Measurements from ENCODE around the gene IKBKG.
"Not testable (repeated sequence)": the region's sequence is repeated elsewhere in the genome, so short reads cannot be mapped to it uniquely, and the experiment has no call there.

Gene IKBKG

DNA sequence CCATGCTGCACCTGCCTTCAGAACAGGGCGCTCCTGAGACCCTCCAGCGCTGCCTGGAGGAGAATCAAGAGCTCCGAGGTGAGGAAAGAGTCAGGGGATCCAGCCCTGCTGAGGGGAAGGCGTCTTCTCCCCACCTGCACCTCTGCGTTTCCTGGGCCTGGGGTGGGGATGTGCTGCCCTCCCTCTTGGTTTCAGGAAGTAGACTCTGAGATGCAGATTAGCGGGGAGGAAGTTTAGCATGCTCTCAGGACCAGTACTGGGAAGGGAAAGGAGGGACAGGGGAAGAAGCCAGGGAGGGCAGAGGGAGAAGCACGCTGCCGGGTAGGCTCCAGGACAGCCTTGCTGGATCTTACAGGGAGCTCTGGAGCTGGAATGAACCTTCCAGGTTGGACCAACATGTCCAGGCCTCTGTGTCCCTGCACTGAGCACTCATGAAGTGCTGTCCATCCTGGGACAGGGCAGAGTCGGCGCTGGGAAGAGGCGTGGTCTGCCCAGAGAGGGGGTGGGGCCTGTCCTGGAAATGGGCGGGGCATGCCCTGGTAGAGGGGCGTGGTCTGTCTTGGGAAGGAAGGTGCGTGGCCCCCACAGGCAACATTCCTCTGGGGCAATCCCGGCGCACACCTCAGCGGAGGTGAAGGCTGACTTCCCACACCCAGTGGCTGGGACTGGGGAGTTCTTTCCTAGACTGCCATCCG is 4.8 kb downstream of the IKBKG start:
- not testable (repeated sequence) for DNase-seq (ENCODE audit: low read depth in 2 of 2)

DNA sequence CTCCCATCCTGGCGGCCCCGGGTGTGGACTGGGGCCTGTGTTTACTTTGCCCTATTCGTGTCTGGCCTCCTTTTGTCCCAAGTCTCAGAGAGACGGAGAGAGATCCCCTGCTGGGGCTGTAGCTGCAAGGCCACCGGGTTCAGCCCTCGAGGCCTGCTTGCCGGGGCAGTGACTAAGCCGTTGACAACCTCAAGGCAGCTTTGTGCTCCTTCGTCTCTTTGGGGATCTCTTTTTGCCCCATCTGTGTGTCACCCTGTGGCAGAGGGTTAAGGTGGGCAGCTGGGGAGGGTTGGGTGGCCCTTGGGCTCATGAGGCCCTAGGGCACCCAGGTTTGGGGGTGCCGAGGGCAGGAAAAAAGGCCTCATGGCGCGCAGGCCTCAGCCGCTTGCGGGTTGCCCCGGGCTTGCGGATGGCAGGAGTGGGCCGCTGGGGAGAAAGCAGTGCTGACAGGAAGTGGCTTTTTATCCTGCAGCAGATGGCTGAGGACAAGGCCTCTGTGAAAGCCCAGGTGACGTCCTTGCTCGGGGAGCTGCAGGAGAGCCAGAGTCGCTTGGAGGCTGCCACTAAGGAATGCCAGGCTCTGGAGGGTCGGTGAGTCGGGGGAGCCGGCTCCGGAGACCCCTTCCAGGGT is 10.8 kb downstream of the IKBKG start:
- DNase-seq (ENCODE audit: low read depth in 2 of 2), result not testable (repeated sequence)

- DNase-seq (ENCODE audit: low read depth in 2 of 2), result not testable (repeated sequence)
Measured at GRCh38 chrX:154558896-154559295, 11.5 kb downstream of the IKBKG start.

- not testable (repeated sequence) for DNase-seq (ENCODE audit: low read depth in 2 of 2)
Measured at GRCh38 chrX:154560326-154560725, 12.9 kb downstream of the IKBKG start.

DNA sequence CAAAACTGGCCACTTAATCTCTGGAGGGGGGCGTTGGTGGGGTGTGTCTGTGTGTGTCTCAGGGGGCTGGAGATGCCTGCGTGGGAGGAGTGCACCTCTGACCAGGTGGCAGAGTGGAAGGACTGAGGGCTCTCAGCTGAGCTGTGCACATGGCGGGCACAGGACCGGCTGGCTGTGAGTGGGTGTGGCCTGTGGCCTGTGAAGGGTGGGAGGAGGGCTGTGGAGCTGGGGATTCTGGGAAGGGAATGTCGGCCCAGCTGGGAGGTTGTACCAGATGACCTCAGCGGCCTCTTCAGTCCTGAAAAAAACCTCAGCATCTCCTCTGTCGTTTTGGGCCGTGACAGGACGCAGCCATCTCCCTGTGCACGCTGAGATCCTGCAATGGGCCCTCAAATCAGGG is 14.9 kb downstream of the IKBKG start:
- DNase-seq (ENCODE audit: low read depth in 2 of 2), result not testable (repeated sequence)

- not testable (repeated sequence) for DNase-seq (ENCODE audit: low read depth in 2 of 2)
Measured at GRCh38 chrX:154570361-154570760, 22.9 kb downstream of the IKBKG start.

DNA sequence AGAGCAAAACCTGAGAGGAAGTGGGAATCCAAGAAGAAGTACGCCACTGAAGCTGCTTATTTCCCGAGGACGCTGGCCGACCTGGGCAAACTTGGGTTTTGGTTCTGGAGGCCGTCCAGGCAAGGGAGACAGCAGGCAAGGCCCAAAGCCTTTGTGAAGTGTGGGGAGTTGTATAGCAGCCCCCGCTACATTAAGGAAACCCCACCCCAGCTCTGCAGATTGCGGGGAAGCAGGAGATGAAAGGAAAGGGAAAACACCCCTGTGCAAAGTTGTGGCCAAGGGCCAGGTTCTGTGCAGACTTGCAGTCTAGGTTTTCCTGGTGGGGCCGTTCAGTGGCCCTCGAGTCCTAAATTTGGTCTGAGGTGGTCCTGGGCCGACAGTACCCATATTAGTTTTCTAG is 25.6 kb downstream of the IKBKG start:
- not testable (repeated sequence) for DNase-seq (ENCODE audit: low read depth in 2 of 2)

DNA sequence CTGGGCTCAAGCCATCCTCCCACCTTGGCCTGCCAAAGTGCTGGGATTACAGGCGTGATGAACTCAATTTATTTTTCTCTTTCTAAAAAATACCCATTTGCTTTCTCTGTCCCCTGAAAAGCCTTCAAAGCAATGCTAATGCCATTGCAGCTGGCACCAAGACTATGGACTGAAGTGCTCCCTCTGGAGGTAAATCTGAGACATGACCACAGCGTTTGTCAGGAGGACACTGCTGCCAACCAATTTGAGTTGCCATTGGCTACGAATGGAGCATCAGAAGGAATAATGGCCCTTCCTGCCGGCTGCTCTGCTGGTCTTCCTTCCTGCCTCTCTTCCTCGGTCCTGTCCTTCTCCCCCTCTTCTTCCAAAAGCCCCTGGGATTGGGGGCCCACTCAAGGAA is 27.7 kb downstream of the IKBKG start:
- not testable (repeated sequence) for DNase-seq (ENCODE audit: low read depth in 2 of 2)

DNA sequence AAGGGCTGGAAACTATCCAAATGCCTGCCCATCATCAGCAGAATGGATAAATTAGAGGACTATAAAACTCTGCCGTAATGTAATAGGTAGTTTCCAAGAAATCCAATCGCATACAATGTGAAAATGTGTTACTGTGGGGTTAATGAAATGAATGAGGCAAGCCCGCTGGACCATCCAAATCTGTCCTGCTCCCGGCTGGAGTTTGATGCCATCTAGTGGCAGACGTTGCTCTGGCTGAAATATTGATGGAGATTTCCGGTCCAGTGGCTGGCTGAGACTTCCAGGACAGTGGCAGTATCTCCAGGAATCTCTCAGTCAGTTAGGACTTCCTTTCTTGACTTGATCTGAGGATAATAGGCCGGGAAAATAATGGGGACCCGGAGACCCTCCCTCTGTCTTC is 35.6 kb downstream of the IKBKG start:
- not testable (repeated sequence) for DNase-seq (ENCODE audit: low read depth in 2 of 2)

- not testable (repeated sequence) for DNase-seq (ENCODE audit: low read depth in 2 of 2)
Measured at GRCh38 chrX:154584585-154585183, 37.3 kb downstream of the IKBKG start, which contains the start of gene CTAG1A. Gene CTAG1A, plus strand, starts transcription at chrX:154585133. Its CDS starts 74 bp downstream, at chrX:154585207.

DNA sequence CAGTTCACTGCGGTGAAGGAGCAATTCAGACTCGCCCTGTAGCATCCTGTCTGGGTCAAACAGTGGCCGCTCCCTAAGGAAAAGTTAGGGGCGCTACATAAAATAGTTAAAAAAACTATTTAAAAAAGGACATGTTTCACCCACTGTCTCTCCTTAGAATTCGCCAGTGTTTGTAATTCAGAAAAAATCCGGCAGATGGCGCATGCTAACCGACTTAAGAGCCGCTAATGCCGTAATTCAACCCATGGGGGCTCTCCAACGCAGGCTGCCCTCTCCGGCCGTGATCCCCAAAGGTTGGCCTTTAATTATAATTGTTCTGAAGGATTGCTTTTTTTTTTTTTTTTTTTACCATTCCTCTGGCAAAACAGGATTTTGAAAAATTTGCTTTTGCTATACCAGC is 43.0 kb downstream of the IKBKG start:
- not testable (repeated sequence) for DNase-seq (ENCODE audit: low read depth in 2 of 2)

DNA sequence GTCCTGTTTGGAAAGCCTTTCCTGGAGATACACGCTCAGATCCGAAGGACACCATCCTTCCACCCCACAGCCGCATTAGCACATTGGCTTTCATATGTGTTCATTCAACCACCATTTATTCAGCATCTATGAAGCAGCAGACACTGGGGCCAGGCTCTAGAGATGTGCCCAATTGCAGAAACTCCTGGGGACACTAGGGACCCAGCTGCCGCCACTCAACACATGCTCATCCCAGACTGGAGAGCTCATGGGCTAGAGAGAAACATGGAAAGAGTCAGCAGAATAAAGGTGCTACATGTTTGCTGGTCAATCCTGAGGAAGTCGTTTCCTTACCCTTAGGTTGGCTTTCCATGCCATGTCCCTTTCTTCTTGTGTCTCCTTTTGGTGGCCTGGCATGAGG is 45.1 kb downstream of the IKBKG start:
- no peak for DNase-seq (ENCODE audit: low read depth in 2 of 2)

GRCh38 chrX:154593201-154593600 is 45.8 kb downstream of the IKBKG start:
- no peak for DNase-seq (ENCODE audit: low read depth in 2 of 2)

- no peak for DNase-seq (ENCODE audit: low read depth in 2 of 2)
Measured at GRCh38 chrX:154594491-154594890, 47.1 kb downstream of the IKBKG start.

DNA sequence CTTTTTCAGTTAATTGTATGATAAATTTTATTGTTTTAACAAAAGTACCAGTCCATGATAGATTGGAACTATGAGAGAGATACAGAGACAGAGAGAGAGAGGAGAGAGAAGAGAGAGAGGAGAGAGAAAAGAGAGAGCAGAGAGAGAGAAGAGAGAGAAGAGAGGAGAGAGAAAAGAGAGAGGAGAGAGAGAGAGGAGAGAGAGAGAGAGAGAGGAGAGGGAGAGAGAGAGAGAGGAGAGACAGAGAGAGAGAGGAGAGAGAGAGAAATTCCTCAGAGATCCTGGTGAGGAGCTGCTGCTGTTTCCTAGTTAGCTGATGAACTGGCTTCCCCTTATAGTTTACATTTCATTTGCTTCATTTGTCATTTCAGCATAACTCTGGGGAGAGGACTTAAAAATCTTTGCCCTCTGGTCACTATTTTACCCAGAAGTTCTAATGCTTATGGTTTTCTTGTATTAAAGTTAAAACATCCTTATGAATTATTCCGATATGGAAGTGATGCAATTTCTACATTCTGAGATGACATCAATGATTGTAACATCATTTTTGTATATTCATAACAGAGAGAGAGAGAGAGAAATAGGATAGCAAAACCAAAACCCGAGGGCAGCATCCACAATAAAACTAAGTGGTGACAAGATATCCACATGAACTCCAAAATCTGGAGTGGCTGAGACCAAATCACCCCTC is 48.3 kb downstream of the IKBKG start:
- no peak for DNase-seq (ENCODE audit: low read depth in 2 of 2)

DNA sequence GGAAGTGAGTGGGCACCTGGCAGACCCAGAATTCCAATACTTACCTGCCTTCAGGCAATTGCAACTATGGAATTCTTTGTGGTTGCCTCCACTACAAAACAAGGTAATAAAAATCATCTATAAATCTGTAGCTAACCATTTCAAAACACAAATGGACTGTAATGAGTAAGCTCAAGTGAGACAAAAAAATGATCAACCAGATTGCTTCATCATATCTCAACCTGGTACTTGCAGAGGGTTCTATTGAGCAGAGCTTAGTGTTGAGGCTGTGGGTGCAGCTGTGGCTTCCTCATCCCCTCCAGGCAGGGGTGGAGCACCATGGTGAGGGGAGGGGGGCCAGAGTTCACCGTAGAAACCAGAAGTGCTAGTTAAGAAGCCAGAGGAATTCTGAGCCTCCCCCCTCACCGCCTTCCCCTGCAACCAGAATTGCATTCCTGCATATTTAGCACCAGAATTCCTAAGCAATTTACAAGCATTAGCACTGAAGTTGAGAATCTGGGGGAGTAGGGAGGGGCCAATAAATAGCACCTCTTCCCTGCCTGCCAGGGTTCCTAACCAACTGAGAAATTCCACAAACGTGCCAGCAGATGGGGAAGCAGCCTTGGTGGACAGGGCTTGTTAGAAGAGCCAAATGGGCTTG is 49.0 kb downstream of the IKBKG start:
- DNase-seq (ENCODE audit: low read depth in 2 of 2), result no peak

DNA sequence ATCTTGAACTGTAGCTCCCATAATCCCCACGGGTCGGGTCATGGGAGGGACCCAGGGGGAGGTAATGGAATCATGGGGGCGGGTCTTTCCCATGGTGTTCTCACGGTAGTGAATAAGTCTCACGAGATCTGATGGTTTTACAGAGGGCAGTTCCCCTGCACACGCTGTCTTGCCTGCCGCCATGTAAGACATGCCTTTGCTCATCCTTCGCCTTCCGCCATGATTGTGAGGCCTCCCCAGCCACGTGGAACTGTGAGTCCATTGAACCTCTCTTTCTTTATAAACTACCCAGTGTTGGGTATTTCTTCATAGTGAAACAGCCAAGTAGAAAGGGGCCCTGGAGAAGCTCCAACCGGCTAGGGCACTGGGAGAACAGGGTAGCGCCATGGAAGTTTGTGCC is 49.8 kb downstream of the IKBKG start:
- DNase-seq (ENCODE audit: low read depth in 2 of 2), result no peak

- no peak for DNase-seq (ENCODE audit: low read depth in 2 of 2)
Measured at GRCh38 chrX:154598656-154599055, 51.2 kb downstream of the IKBKG start.

DNA sequence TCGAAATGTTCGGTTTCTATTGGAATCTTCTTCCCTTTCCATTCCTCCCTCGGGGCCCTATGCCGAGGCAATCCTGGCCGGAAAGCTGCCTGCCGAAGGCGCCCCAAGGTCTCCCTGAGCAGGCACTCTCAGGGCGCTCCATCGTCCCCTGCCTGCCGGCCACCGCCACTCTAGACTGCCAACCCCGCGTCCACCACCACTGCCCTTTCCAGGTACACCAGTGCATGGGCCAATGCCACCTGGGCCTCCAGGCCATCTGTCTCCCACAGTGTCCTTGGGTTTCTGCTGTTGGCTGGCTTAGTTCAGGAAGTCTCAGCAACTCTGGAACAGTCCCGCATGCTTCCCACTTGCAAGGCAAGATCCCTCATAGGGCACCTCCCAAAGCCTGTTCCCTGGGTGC is 52.1 kb downstream of the IKBKG start:
- no peak for DNase-seq (ENCODE audit: low read depth in 2 of 2)

DNA sequence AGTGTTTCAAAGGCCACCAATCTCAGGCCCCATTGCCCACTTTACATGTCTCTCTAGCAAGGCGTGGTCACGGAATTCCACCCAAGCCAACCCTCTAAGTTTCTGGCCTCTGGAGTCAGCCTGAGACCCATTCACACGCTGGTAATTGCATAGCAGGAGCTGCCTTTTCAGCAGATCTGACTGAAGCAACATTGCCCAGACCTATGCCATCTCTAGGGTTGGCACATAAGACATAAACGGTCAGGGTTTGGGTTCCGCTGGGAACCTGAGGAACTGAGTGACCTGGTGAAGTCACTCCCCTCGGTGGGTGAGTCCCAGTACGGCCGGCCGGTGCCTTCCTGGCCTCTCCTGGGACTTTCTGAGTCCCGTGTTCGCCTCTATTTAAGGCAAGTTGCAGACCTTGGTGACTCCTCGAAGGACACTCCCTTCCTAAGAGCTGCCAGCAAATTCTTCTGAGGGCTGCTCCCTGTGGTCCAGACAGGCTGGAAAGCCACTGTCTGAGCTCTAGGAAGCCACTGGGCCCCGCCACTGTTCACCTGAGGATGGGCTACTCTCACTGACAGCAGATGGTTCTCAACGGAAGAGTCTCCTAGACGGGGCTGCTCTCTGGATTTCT is 53.4 kb downstream of the IKBKG start:
- DNase-seq (ENCODE audit: low read depth in 2 of 2), result no peak

DNA sequence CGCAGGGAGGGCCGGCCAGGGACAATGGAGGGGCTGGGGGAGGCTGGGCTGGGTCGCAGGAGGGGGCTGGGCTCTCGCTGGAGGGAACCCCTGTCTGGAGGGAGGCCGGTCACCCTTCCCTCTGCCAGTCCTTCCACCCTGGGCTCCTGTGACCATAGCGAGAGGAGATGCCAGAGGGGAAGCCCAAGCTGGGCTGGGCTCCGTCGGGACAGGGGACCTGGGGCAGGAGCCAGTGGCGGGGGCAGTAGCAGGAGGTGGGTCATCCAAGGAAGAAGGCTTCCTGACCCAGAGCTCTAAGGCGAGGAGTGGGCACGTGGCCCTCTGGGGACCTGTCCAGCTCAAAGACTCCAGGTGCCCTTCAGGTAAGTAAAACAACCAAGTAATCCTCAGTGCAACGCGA is 54.8 kb downstream of the IKBKG start:
- DNase-seq (ENCODE audit: low read depth in 2 of 2), result no peak

Data from activated CD8-positive, alpha-beta memory T cell treated with anti-CD3 and anti-CD28 coated beads for 4 hours (primary cell).